ENCODE results near the gene GNPTG.

GRCh38 chr16:1354815-1355540 is 3.2 kb downstream of the GNPTG start:
- no peak for TF ChIP-seq CTCF (IDR thresholded peaks at IDR 0.05)
- TF ChIP-seq POLR2A (IDR thresholded peaks at IDR 0.05), result no peak
